GM12878 (cell line): ENCODE data around the gene TBC1D1.

Experiments used
- EZH2 ChIP-seq: IDR thresholded peaks from 2 replicates; pipeline ENCODE4 v1.6.1; 2012; ENCODE audit warnings: low read depth, mild to moderate bottlenecking, control low read depth, inconsistent platforms, low read length, borderline replicate concordance; ENCODE audit not compliant: control insufficient read depth
- MTA2 ChIP-seq: fragments of 450-650 bp; IDR thresholded peaks from 2 replicates; pipeline ENCODE4 v1.6.1; 2016; ENCODE audit warnings: low read depth, mild to moderate bottlenecking, moderate library complexity
- ZNF274 ChIP-seq: IDR thresholded peaks from one replicate; pipeline ENCODE4 v1.8.0; 2011; ENCODE audit not compliant: insufficient read length, insufficient read depth
- TF ChIP-seq, protein P1 (sequence below): fragments of 450-650 bp; IDR thresholded peaks from 2 replicates; pipeline ENCODE4 v1.6.1; 2018; ENCODE audit warnings: mild to moderate bottlenecking, low read depth, moderate library complexity; ENCODE audit not compliant: partially characterized antibody
- TF ChIP-seq, protein P2 (sequence below): IDR thresholded peaks from 2 replicates; pipeline ENCODE4 v1.6.1; 2012; ENCODE audit warnings: low read length, inconsistent platforms

DNA sequence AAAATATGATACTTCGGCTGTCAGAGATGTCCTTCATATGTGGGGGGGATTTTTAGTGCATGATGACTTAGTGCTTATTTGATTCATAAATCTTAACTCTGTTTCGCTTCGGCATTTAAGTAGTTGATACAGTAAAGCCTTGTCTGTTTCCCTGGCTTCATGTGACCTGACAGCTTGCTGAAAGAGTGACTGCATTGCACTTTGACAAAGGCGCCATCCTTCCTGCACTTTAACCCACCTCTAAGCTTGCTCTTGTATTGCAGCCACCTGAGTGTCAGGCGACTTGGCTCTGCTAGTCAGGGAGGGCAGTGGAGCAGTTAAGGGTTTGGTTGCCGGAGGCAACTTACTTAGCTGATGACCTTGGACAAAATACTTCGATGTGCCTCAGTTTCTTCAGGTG lies 134.8 kb downstream of the TBC1D1 start:
- no peak for TF ChIP-seq ZNF274
- no peak for TF ChIP-seq MTA2
- no peak for TF ChIP-seq EZH2
- TF ChIP-seq, protein P1, sequence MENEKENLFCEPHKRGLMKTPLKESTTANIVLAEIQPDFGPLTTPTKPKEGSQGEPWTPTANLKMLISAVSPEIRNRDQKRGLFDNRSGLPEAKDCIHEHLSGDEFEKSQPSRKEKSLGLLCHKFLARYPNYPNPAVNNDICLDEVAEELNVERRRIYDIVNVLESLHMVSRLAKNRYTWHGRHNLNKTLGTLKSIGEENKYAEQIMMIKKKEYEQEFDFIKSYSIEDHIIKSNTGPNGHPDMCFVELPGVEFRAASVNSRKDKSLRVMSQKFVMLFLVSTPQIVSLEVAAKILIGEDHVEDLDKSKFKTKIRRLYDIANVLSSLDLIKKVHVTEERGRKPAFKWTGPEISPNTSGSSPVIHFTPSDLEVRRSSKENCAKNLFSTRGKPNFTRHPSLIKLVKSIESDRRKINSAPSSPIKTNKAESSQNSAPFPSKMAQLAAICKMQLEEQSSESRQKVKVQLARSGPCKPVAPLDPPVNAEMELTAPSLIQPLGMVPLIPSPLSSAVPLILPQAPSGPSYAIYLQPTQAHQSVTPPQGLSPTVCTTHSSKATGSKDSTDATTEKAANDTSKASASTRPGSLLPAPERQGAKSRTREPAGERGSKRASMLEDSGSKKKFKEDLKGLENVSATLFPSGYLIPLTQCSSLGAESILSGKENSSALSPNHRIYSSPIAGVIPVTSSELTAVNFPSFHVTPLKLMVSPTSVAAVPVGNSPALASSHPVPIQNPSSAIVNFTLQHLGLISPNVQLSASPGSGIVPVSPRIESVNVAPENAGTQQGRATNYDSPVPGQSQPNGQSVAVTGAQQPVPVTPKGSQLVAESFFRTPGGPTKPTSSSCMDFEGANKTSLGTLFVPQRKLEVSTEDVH: no peak
- TF ChIP-seq, protein P2, sequence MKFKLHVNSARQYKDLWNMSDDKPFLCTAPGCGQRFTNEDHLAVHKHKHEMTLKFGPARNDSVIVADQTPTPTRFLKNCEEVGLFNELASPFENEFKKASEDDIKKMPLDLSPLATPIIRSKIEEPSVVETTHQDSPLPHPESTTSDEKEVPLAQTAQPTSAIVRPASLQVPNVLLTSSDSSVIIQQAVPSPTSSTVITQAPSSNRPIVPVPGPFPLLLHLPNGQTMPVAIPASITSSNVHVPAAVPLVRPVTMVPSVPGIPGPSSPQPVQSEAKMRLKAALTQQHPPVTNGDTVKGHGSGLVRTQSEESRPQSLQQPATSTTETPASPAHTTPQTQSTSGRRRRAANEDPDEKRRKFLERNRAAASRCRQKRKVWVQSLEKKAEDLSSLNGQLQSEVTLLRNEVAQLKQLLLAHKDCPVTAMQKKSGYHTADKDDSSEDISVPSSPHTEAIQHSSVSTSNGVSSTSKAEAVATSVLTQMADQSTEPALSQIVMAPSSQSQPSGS: no peak
